ENCODE data around the gene PODN.

- TF ChIP-seq CTCF (conservative IDR thresholded peaks at IDR 0.05) (no peak), EZH2 (IDR thresholded peaks at IDR 0.05; ENCODE audit: low read depth) (no peak)
These were observed 14.0 kb upstream of the PODN start for GRCh38 chr1:53047737-53048736.
